Measurements from ENCODE around the gene TNRC6C. TPM values are rescaled to one million over a fixed set of nuclear protein-coding genes. Genes with fewer than 3 reads are reported as not detected.

The TNRC6C gene
- total and polyA plus RNA-seq, 4 donors, result 1.3 to 7.7 (median 2.9) TPM

DNA sequence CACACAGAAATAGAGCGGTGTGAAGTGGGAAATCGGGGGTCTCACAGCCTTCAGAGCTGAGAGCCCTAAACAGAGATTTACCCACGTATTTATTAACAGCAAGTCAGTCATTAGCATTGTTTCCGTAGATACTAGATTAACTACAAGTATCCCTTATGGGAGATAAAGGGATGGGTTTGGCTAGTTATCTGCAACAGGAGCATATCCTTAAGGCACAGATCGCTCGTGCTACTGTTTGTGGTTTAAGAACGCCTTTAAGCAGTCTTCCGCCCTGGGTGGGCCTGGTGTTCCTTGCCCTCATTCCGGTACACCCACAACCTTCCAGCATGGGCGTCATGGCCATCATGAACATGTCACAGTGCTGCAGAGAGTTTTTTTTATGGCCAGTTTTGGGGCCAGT is 143.0 kb downstream of the TNRC6C start:
- Histone ChIP-seq H3K4me1 (ENCODE audit: control insufficient read depth in 4 of 4, insufficient read depth in 4 of 4, low read length in 3 of 4) (no peaks in the 10 kb centered on the region), H3K9ac (ENCODE audit: low read depth in 1 of 2, low read length in 2 of 2) (no peak overlapping the region), H3K9me3 (ENCODE audit: control insufficient read depth in 4 of 4, low read length in 3 of 4) (no peaks in the 10 kb centered on the region), H3K4me3 (ENCODE audit: low read depth in 1 of 3, low read length in 3 of 3) (no peak overlapping the region), H3K36me3 (ENCODE audit: control insufficient read depth in 4 of 4, insufficient read depth in 3 of 4, low read depth in 1 of 4, low read length in 3 of 4) (peaks cover 3 to 57% (median 27%) of the 10 kb centered on the region in 4 donors), H3K27ac (ENCODE audit: low read depth in 1 of 2, low read length in 2 of 2) (no peak overlapping the region), H3K27me3 (ENCODE audit: control insufficient read depth in 4 of 4, insufficient read depth in 4 of 4, low read length in 3 of 4) (no peaks in the 10 kb centered on the region)
- TF ChIP-seq, protein P1, sequence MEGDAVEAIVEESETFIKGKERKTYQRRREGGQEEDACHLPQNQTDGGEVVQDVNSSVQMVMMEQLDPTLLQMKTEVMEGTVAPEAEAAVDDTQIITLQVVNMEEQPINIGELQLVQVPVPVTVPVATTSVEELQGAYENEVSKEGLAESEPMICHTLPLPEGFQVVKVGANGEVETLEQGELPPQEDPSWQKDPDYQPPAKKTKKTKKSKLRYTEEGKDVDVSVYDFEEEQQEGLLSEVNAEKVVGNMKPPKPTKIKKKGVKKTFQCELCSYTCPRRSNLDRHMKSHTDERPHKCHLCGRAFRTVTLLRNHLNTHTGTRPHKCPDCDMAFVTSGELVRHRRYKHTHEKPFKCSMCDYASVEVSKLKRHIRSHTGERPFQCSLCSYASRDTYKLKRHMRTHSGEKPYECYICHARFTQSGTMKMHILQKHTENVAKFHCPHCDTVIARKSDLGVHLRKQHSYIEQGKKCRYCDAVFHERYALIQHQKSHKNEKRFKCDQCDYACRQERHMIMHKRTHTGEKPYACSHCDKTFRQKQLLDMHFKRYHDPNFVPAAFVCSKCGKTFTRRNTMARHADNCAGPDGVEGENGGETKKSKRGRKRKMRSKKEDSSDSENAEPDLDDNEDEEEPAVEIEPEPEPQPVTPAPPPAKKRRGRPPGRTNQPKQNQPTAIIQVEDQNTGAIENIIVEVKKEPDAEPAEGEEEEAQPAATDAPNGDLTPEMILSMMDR (IDR thresholded peaks at IDR 0.05; ENCODE audit: low read depth, low read length, missing input control), result no peak
- TF ChIP-seq FOXA1 (IDR thresholded peaks at IDR 0.05), result no peak
- no peak for TF ChIP-seq YY1 (IDR thresholded peaks at IDR 0.05)
- no peak for TF ChIP-seq REST (IDR thresholded peaks at IDR 0.05)
- no peak for DNase-seq (ENCODE audit: low spot score)
- 99% methylated on average over 10 of the region's 10 CpGs for WGBS

GRCh38 chr17:78103311-78103710 is 144.8 kb downstream of the TNRC6C start:
- no peak overlapping the region for H3K4me3 ChIP-seq (ENCODE audit: low read depth in 1 of 3, low read length in 3 of 3)
- no peak for DNase-seq (ENCODE audit: low spot score)
- no peak overlapping the region for H3K9ac ChIP-seq (ENCODE audit: low read depth in 1 of 2, low read length in 2 of 2)
- H3K27ac ChIP-seq (ENCODE audit: low read depth in 1 of 2, low read length in 2 of 2), result no peak overlapping the region
- H3K4me1 ChIP-seq (ENCODE audit: control insufficient read depth in 4 of 4, insufficient read depth in 4 of 4, low read length in 3 of 4), result no peaks in the 10 kb centered on the region
- no peaks in the 10 kb centered on the region for H3K27me3 ChIP-seq (ENCODE audit: control insufficient read depth in 4 of 4, insufficient read depth in 4 of 4, low read length in 3 of 4)
- no peaks in the 10 kb centered on the region for H3K9me3 ChIP-seq (ENCODE audit: control insufficient read depth in 4 of 4, low read length in 3 of 4)
- TF ChIP-seq REST (IDR thresholded peaks at IDR 0.05) (no peak), SP1 (IDR thresholded peaks at IDR 0.05) (no peak), ZBTB33 (IDR thresholded peaks at IDR 0.05) (no peak), FOXA1 (IDR thresholded peaks at IDR 0.05) (no peak), RAD21 (IDR thresholded peaks at IDR 0.05) (no peak)
- 87% methylated on average over 4 of the region's 4 CpGs for WGBS
- peaks cover 3 to 42% (median 18%) of the 10 kb centered on the region in 4 donors for H3K36me3 ChIP-seq (ENCODE audit: control insufficient read depth in 4 of 4, insufficient read depth in 3 of 4, low read depth in 1 of 4, low read length in 3 of 4)
